ENCODE data around the gene RPS21.
"Not testable (repeated sequence)": the region's sequence is repeated elsewhere in the genome, so short reads cannot be mapped to it uniquely, and the experiment has no call there.

The RPS21 gene

GRCh38 chr20:62365814-62366369 is 21.0 kb upstream of the RPS21 start:
- peak in 1 of 14 donors; percentile 27 for DNase-seq

GRCh38 chr20:62366370-62367135 is 20.4 kb upstream of the RPS21 start:
- DNase-seq, result no peak

- DNase-seq, result peak in 2 of 14 donors; percentile 27 to 46
Measured at GRCh38 chr20:62367136-62367632, 19.7 kb upstream of the RPS21 start, which contains the start of gene LAMA5. TSS of gene LAMA5 (minus strand) at chr20:62367312. CDS start at chr20:62367245, 67 bp downstream.

GRCh38 chr20:62367633-62368391 is 19.1 kb upstream of the RPS21 start:
- peak in 2 of 14 donors; percentile 26 to 55 for DNase-seq

GRCh38 chr20:62368392-62368975 is 18.4 kb upstream of the RPS21 start:
- no peak for DNase-seq

- DNase-seq, result peak in 4 of 14 donors; percentile 26 to 77 (median 54)
Measured at GRCh38 chr20:62368976-62369814, 17.7 kb upstream of the RPS21 start.

GRCh38 chr20:62369815-62370114 is 17.1 kb upstream of the RPS21 start:
- DNase-seq, result no peak

- DNase-seq, result no peak
Measured at GRCh38 chr20:62370115-62370806, 16.6 kb upstream of the RPS21 start.

- no peak for DNase-seq
Measured at GRCh38 chr20:62370807-62371587, 15.9 kb upstream of the RPS21 start.

GRCh38 chr20:62371588-62372041 is 15.3 kb upstream of the RPS21 start:
- DNase-seq, result no peak

- no peak for DNase-seq
Measured at GRCh38 chr20:62372042-62372993, 14.6 kb upstream of the RPS21 start.

GRCh38 chr20:62373631-62374179 is 13.2 kb upstream of the RPS21 start:
- not testable (repeated sequence) for DNase-seq

- no peak for DNase-seq
Measured at GRCh38 chr20:62374331-62375152, 12.4 kb upstream of the RPS21 start.

- peak in 2 of 14 donors; percentile 36 to 44 for DNase-seq
Measured at GRCh38 chr20:62376112-62377063, 10.5 kb upstream of the RPS21 start.

GRCh38 chr20:62377064-62377461 is 9.8 kb upstream of the RPS21 start:
- no peak for DNase-seq

GRCh38 chr20:62377615-62378178 is 9.2 kb upstream of the RPS21 start:
- peak in 7 of 14 donors; percentile 39 to 68 (median 48) for DNase-seq
